Measurements from ENCODE around the gene AKAP12. TPM values are rescaled to one million over a fixed set of nuclear protein-coding genes. Genes with fewer than 3 reads are reported as not detected.

The AKAP12 gene
- total RNA-seq, 1 experiment from 2014 or later: 90.0 TPM

GRCh38 chr6:151294561-151295101 lies 54.9 kb downstream of the AKAP12 start (continued):
- no peak for TF ChIP-seq ERG (CRISPR knock-in tag; IDR thresholded peaks at IDR 0.05)
- TF ChIP-seq FOXK1 (CRISPR knock-in tag; IDR thresholded peaks at IDR 0.05): no peak
- TF ChIP-seq E2F1 (CRISPR knock-in tag; IDR thresholded peaks at IDR 0.05): no peak
- TF ChIP-seq CBFB (CRISPR knock-in tag; IDR thresholded peaks at IDR 0.05; ENCODE audit: low read depth): no peak
- no peak for TF ChIP-seq USF2 (CRISPR knock-in tag; IDR thresholded peaks at IDR 0.05)
- TF ChIP-seq PREB (CRISPR knock-in tag; IDR thresholded peaks at IDR 0.05; ENCODE audit: borderline replicate concordance): no peak
- TF ChIP-seq SMAD3 (CRISPR knock-in tag; IDR thresholded peaks at IDR 0.05; ENCODE audit: borderline replicate concordance): no peak

GRCh38 chr6:151297886-151298285 lies 58.1 kb downstream of the AKAP12 start:
- Mint-ChIP-seq H3K4me3 (no peak overlapping the region), H3K4me1 (peaks cover 37% of the 10 kb centered on the region), H3K9me3 (no peaks in the 10 kb centered on the region), H3K36me3 (no peaks in the 10 kb centered on the region), H3K27me3 (ENCODE audit: low read depth) (no peaks in the 10 kb centered on the region), H3K27ac (no peak overlapping the region)
- ChIA-PET POLR2A (no interaction called here), CTCF (interaction anchor here (1.0 kb wide), 1 partner anchor 26 kb away, joined by 4 read pairs; no protein-coding TSS in a partner anchor)
- no peak for DNase-seq (ENCODE audit: low spot score)
- no peak for ATAC-seq
- no peak for TF ChIP-seq SMAD3 (CRISPR knock-in tag; IDR thresholded peaks at IDR 0.05; ENCODE audit: borderline replicate concordance)

- ChIA-PET POLR2A (no interaction called here), CTCF (no interaction called here)
- H3K36me3 Mint-ChIP-seq: no peaks in the 10 kb centered on the region
- peaks cover 31% of the 10 kb centered on the region for H3K4me1 Mint-ChIP-seq
- no peaks in the 10 kb centered on the region for H3K27me3 Mint-ChIP-seq (ENCODE audit: low read depth)
- DNase-seq (ENCODE audit: low spot score) (no peak), ATAC-seq (no peak)
- no peak overlapping the region for H3K4me3 Mint-ChIP-seq
- H3K9me3 Mint-ChIP-seq: no peaks in the 10 kb centered on the region
- TF ChIP-seq PRRX2 (CRISPR knock-in tag; IDR thresholded peaks at IDR 0.05) (no peak), ZNF263 (CRISPR knock-in tag; IDR thresholded peaks at IDR 0.05; ENCODE audit: low read depth) (no peak), EMX1 (CRISPR knock-in tag; IDR thresholded peaks at IDR 0.05) (no peak), ATF6 (CRISPR knock-in tag; IDR thresholded peaks at IDR 0.05) (no peak), ETV6 (CRISPR knock-in tag; IDR thresholded peaks at IDR 0.05) (no peak), CBFB (CRISPR knock-in tag; IDR thresholded peaks at IDR 0.05; ENCODE audit: low read depth) (no peak), FOXP4 (CRISPR knock-in tag; IDR thresholded peaks at IDR 0.05) (no peak), RELA (CRISPR knock-in tag; IDR thresholded peaks at IDR 0.05; ENCODE audit: borderline replicate concordance) (no peak), HMGA2 (CRISPR knock-in tag; IDR thresholded peaks at IDR 0.05) (no peak)
- no peak overlapping the region; the same call in 1 of the 2 replicates for H3K27ac Mint-ChIP-seq
Measured at GRCh38 chr6:151299011-151299410, 59.2 kb downstream of the AKAP12 start.

Measured in WTC11 (cell line).